H1 (cell line): ENCODE data around the gene MRPL34. TPM values are rescaled to one million over a fixed set of nuclear protein-coding genes. Genes with fewer than 3 reads are reported as not detected.

Experiments
- CBX8 ChIP-seq: fragments of 300-800, 300-1000 bp; sonication (generic); IDR thresholded peaks from 2 replicates; pipeline ENCODE4 v1.7.1; 2016; ENCODE audit warnings: low read depth, low read length, borderline replicate concordance
- EGR1 ChIP-seq: IDR thresholded peaks from 2 replicates; pipeline ENCODE4 v1.6.1; 2011; ENCODE audit warnings: low read depth, low read length, borderline replicate concordance
- RAD21 ChIP-seq, 2 experiments: IDR thresholded peaks in 1 of 2; conservative IDR thresholded peaks in 1 of 2; 2 replicates each; pipeline ENCODE4 v1.6.1; 2011; ENCODE audit warnings: low read depth in 2 of 2, low read length in 2 of 2, improper control_type of control experiment in 1 of 2, inconsistent platforms in 1 of 2, mild to moderate bottlenecking in 1 of 2, moderate library complexity in 1 of 2
- RXRA ChIP-seq: IDR thresholded peaks from 2 replicates; pipeline ENCODE4 v1.6.1; 2011; ENCODE audit warnings: low read depth, mild to moderate bottlenecking, low read length, moderate library complexity; ENCODE audit not compliant: insufficient read depth
- SP2 ChIP-seq: IDR thresholded peaks from 2 replicates; pipeline ENCODE4 v1.6.1; 2012; ENCODE audit warnings: mild to moderate bottlenecking, low read length, inconsistent platforms
- TAF1 ChIP-seq: IDR thresholded peaks from 2 replicates; pipeline ENCODE4 v1.6.1; 2011; ENCODE audit warnings: mild to moderate bottlenecking, low read depth, low read length
- TEAD4 ChIP-seq: IDR thresholded peaks from 2 replicates; pipeline ENCODE4 v1.6.1; 2012; ENCODE audit warnings: low read depth, low read length, inconsistent platforms, mixed read lengths
- ZNF274 ChIP-seq: IDR thresholded peaks from 2 replicates; pipeline ENCODE4 v1.7.0; 2012; ENCODE audit warnings: low read length, borderline replicate concordance; ENCODE audit errors: extremely low read depth
- polyA plus RNA-seq, 7 experiments: library from polyadenylated mRNA; depleted of rRNA in 3 of 7; stranded (reverse) in 5 of 7; unstranded in 2 of 7; fragments of >200 nt in 5 of 7; fragments of 200-250 nt in 2 of 7; gene quantifications; 1 replicate in 5 of 7; 2 replicates in 1 of 7; 4 replicates in 1 of 7; pipeline versions ENCODE4 v1.2.1 to v1.2.3, GENCODE V29; 2011 to 2013; ENCODE audit warnings: missing spikeins in 2 of 7, mixed read lengths in 2 of 7
- total RNA-seq: library from RNA; stranded (reverse); fragmentation: NEBNext Ultra II Directional; extraction: Animal tissue kit (Norgen Biotek cat#: 25700); gene quantifications from 2 replicates; pipeline ENCODE4 v1.2.1, GENCODE V29; 2021

MRPL34 gene
- total and polyA plus RNA-seq, 2 of the 8 experiments (the other 6 are each of a cell fraction or from before 2014, with no cell fraction given), result 91.9 to 99.6 TPM

DNA sequence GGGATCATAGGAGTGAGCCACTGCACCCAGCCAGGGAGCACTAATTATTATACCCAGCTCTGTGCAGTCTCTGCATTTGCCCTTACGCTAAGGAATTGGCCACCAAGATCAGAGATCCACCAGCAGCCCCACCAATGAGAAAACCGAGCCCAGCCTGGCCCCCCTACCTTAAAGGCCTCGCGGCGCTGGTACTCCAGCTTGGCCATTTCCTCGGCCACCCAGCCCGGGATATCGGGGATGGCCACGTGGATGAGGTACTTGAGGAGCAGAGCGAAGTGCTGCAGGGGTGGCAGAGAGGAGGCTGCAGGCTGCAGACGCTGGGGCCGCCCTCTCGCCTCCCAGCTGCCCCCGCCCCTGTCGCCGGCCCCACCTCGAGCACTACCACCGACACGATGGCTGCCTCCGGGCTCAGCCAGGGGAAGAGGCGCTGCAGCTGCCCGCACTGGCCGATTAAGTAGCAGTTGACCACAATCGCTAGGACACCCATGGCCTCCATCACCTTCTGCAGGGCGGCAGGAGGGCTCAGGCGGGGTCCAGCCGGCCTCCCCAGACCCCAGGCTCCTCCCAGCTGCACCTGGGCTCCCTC is 21.5 kb downstream of the MRPL34 start (continued):
- TF ChIP-seq SP2, result no peak
- TF ChIP-seq TEAD4, result no peak
- TF ChIP-seq EGR1, result no peak
- TF ChIP-seq ZNF274, result no peak
- no peak for TF ChIP-seq CBX8
- TF ChIP-seq RXRA, result no peak
- no peak for TF ChIP-seq RAD21 (IDR thresholded peaks at IDR 0.05 in 1 of 2, conservative IDR thresholded peaks at IDR 0.05 in 1 of 2; ENCODE audit: low read depth in 2 of 2, low read length in 2 of 2)
- no peak for TF ChIP-seq TAF1
